ENCODE data around the gene MDH1B. TPM values are rescaled to one million over a fixed set of nuclear protein-coding genes. Genes with fewer than 3 reads are reported as not detected.

The MDH1B gene
- total and polyA plus RNA-seq, 7 donors, result 0.14 to 1.0 (median 0.30) TPM

DNA sequence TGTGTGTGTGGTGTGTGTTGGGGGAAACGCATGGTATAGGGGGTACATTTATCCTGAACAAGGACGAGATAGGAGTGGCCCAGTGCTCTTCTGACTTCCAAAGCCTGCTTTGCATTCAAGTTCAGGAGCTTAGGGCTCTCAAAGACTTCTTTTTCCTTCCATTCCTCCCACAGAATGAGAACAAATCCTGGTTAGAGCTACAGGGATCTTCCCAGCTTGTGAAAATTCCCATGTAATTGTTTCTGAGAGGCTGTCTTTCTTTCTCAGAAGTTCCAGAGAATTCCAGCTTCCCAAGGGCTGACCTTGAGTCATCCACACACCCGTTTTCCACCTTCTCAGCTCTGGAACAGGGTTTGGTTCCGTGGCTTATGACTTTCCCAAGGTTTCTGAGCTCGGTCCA, 39.2 kb upstream of the MDH1B start:
- 55 to 71% (median 63%) methylated on average over 5 of the region's 5 CpGs for whole genome bisulfite sequencing, 3 donors
- no peak overlapping the region for H3K4me3 ChIP-seq
- H3K9me3 ChIP-seq, result no peaks in the 10 kb centered on the region
- H3K4me1 ChIP-seq, result peaks cover 8% of the 10 kb centered on the region
- peaks cover 0 to 5% of the 10 kb centered on the region in 2 donors for H3K36me3 ChIP-seq (ENCODE audit: insufficient read depth in 1 of 2, low read depth in 1 of 2)
- H3K27me3 ChIP-seq (ENCODE audit: insufficient read depth in 3 of 3, low read length in 2 of 3), result no peaks in the 10 kb centered on the region
- ATAC-seq (no peak), DNase-seq (no peak)
- no peak overlapping the region for H3K27ac ChIP-seq
- TF ChIP-seq, protein P1, sequence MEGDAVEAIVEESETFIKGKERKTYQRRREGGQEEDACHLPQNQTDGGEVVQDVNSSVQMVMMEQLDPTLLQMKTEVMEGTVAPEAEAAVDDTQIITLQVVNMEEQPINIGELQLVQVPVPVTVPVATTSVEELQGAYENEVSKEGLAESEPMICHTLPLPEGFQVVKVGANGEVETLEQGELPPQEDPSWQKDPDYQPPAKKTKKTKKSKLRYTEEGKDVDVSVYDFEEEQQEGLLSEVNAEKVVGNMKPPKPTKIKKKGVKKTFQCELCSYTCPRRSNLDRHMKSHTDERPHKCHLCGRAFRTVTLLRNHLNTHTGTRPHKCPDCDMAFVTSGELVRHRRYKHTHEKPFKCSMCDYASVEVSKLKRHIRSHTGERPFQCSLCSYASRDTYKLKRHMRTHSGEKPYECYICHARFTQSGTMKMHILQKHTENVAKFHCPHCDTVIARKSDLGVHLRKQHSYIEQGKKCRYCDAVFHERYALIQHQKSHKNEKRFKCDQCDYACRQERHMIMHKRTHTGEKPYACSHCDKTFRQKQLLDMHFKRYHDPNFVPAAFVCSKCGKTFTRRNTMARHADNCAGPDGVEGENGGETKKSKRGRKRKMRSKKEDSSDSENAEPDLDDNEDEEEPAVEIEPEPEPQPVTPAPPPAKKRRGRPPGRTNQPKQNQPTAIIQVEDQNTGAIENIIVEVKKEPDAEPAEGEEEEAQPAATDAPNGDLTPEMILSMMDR (IDR thresholded peaks at IDR 0.05), result no peak
- intact Hi-C loops (cut with DNase I), result loop anchor here in 1 of 2 donors (10.0 kb wide), 2 partner anchors 170 to 360 kb away; partner anchors contain the start of gene KLF7

- 74 to 81% (median 80%) methylated on average over 7 of the region's 7 CpGs for WGBS, 3 donors
- intact Hi-C loops (cut with DNase I), result loop anchor here in 1 of 2 donors (10.0 kb wide), 2 partner anchors 172 to 362 kb away; partner anchors contain the start of gene KLF7
Observed at GRCh38 chr2:206802654-206803514, 37.8 kb upstream of the MDH1B start.

GRCh38 chr2:206801418-206802189, 36.5 kb upstream of the MDH1B start:
- no peak overlapping the region for H3K27ac ChIP-seq
- WGBS, 3 donors, result 73 to 75% (median 74%) methylated on average over 9 of the region's 9 CpGs
- TF ChIP-seq, protein P1 (IDR thresholded peaks at IDR 0.05), result no peak
- H3K4me3 ChIP-seq, result no peak overlapping the region
- ATAC-seq (no peak), DNase-seq (no peak)
- no peaks in the 10 kb centered on the region for H3K9me3 ChIP-seq
- H3K36me3 ChIP-seq (ENCODE audit: insufficient read depth in 1 of 2, low read depth in 1 of 2), result peaks cover 0 to 5% of the 10 kb centered on the region in 2 donors
- intact Hi-C loops (cut with DNase I), result loop anchor here in 1 of 2 donors (2.0 to 10.0 kb wide), 3 partner anchors 173 to 673 kb away; partner anchors contain the start of gene KLF7
- peaks cover 8% of the 10 kb centered on the region for H3K4me1 ChIP-seq
- H3K27me3 ChIP-seq (ENCODE audit: insufficient read depth in 3 of 3, low read length in 2 of 3), result no peaks in the 10 kb centered on the region

More at GRCh38 chr2:206802654-206803514, 37.8 kb upstream of the MDH1B start:
- TF ChIP-seq, protein P1 (IDR thresholded peaks at IDR 0.05), result no peak
- Histone ChIP-seq H3K27ac (no peak overlapping the region), H3K36me3 (ENCODE audit: insufficient read depth in 1 of 2, low read depth in 1 of 2) (peaks cover 0 to 5% of the 10 kb centered on the region in 2 donors), H3K4me3 (no peak overlapping the region), H3K27me3 (ENCODE audit: insufficient read depth in 3 of 3, low read length in 2 of 3) (no peaks in the 10 kb centered on the region), H3K4me1 (peaks cover 8% of the 10 kb centered on the region), H3K9me3 (no peaks in the 10 kb centered on the region)
- DNase-seq, result no peak
- ATAC-seq, result no peak

- Histone ChIP-seq H3K27ac (no peak overlapping the region), H3K4me1 (peaks cover 8% of the 10 kb centered on the region), H3K9me3 (no peaks in the 10 kb centered on the region), H3K27me3 (ENCODE audit: insufficient read depth in 3 of 3, low read length in 2 of 3) (no peaks in the 10 kb centered on the region), H3K4me3 (no peak overlapping the region), H3K36me3 (ENCODE audit: insufficient read depth in 1 of 2, low read depth in 1 of 2) (peaks cover 0 to 12% of the 10 kb centered on the region in 2 donors)
- DNase-seq (peak; percentile 47 to 57), ATAC-seq (peak; percentile 46 to 80 (median 65))
- WGBS, 3 donors, result 31 to 34% (median 34%) methylated on average over 12 of the region's 12 CpGs
- intact Hi-C loops (cut with DNase I), result loop anchor here in 1 of 2 donors (2.0 to 10.0 kb wide), 3 partner anchors 174 to 674 kb away; partner anchors contain the start of gene KLF7
- TF ChIP-seq, protein P1 (IDR thresholded peaks at IDR 0.05), result peak; percentile 57
Observed at GRCh38 chr2:206800506-206801417, 35.6 kb upstream of the MDH1B start.

All from psoas muscle (tissue), 8 donors.